ENCODE measurements around the gene DCTN3. TPM values are rescaled to one million over a fixed set of nuclear protein-coding genes. Genes with fewer than 3 reads are reported as not detected.

Gene DCTN3
- total RNA-seq, 1 donor: 84.0 TPM

DNA sequence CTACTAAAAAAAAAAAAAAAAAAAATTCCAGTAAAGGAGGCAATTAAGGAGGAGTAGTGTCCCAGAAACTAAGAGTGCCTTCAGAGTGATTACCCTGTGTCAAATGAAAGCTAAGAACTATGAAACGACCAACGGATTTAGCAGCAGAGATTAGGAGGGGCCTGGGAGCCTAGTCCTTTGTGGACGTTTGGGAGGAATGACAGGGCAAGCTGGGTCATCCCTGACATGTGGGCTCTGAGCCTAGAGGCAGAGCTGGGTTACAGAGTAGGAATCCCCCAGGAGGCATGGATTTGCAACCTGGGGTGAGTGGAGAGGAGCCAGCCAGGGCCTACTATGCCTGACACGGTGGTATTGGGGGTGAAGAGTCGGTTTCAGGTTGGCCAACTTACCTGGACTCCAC, 12.9 kb upstream of the DCTN3 start:
- TF ChIP-seq, protein P1, sequence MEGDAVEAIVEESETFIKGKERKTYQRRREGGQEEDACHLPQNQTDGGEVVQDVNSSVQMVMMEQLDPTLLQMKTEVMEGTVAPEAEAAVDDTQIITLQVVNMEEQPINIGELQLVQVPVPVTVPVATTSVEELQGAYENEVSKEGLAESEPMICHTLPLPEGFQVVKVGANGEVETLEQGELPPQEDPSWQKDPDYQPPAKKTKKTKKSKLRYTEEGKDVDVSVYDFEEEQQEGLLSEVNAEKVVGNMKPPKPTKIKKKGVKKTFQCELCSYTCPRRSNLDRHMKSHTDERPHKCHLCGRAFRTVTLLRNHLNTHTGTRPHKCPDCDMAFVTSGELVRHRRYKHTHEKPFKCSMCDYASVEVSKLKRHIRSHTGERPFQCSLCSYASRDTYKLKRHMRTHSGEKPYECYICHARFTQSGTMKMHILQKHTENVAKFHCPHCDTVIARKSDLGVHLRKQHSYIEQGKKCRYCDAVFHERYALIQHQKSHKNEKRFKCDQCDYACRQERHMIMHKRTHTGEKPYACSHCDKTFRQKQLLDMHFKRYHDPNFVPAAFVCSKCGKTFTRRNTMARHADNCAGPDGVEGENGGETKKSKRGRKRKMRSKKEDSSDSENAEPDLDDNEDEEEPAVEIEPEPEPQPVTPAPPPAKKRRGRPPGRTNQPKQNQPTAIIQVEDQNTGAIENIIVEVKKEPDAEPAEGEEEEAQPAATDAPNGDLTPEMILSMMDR (IDR thresholded peaks at IDR 0.05; ENCODE audit: extremely low read depth, low read depth, low read length): no peak
- Histone ChIP-seq H3K36me3 (ENCODE audit: insufficient read depth, low read length) (peaks cover 8% of the 10 kb centered on the region), H3K4me3 (ENCODE audit: insufficient read depth, low read length) (no peak overlapping the region), H3K27ac (ENCODE audit: low read depth, low read length) (no peak overlapping the region), H3K4me2 (ENCODE audit: insufficient read depth, low read length) (no peak overlapping the region), H3K79me2 (ENCODE audit: insufficient read depth, low read length) (peaks cover 23% of the 10 kb centered on the region), H4K20me1 (ENCODE audit: insufficient read depth, low read length) (peaks cover 19% of the 10 kb centered on the region), H2AFZ (ENCODE audit: low read length) (no peak overlapping the region), H3K4me1 (ENCODE audit: insufficient read depth, low read length) (peaks cover 19% of the 10 kb centered on the region), H3K9me3 (ENCODE audit: low read depth, low read length) (no peaks in the 10 kb centered on the region), H3K27me3 (ENCODE audit: insufficient read depth, low read length) (peaks cover 30% of the 10 kb centered on the region)
- peak; percentile 85 for DNase-seq (ENCODE audit: insufficient read length, low spot score, missing footprints)

DNA sequence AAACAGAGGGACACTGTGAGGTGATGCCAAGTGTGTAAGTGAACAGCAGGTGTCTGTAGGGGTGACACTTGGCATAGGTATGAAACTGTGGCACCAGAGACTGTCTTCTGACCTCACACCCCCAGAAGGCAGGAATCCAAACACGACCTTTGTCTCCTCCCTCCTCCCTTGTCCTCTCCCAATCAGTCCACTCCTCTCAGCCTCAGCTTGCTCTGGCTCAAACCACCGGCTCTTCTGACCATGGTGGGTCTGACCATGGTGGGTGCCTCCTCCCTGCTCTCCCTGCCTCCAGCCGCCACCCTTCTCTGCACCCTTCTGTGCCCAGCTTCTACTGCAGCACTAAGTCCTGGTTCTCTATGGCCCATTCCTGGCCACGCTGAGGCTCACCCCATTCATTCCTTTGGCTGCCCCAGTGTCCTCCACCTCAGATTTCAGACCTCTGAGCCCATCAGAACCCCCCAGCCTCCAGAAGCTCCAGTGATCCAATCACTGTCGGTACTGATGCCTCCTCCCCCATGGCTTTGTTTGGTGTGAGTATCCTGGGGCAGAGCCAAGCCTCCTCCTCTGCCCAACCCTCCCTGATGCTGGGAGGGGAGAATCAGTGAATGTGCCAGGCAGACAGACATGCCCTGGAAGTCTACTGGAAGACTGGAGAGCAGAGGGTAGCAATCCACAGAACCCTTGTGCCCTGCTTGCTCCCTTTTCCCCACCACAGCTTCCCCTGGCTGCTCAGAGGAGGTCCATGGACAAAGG, 10.3 kb upstream of the DCTN3 start:
- Histone ChIP-seq H3K27ac (ENCODE audit: low read depth, low read length) (no peak overlapping the region), H3K79me2 (ENCODE audit: insufficient read depth, low read length) (peaks cover 6% of the 10 kb centered on the region), H4K20me1 (ENCODE audit: insufficient read depth, low read length) (peaks cover 16% of the 10 kb centered on the region), H3K27me3 (ENCODE audit: insufficient read depth, low read length) (peaks cover 56% of the 10 kb centered on the region), H3K36me3 (ENCODE audit: insufficient read depth, low read length) (peaks cover 8% of the 10 kb centered on the region), H3K9me3 (ENCODE audit: low read depth, low read length) (no peaks in the 10 kb centered on the region), H3K4me1 (ENCODE audit: insufficient read depth, low read length) (peaks cover 5% of the 10 kb centered on the region), H2AFZ (ENCODE audit: low read length) (no peak overlapping the region), H3K4me2 (ENCODE audit: insufficient read depth, low read length) (no peak overlapping the region), H3K4me3 (ENCODE audit: insufficient read depth, low read length) (no peak overlapping the region)
- TF ChIP-seq, protein P1 (IDR thresholded peaks at IDR 0.05; ENCODE audit: extremely low read depth, low read depth, low read length): no peak
- DNase-seq (ENCODE audit: insufficient read length, low spot score, missing footprints): peak; percentile 88

DNA sequence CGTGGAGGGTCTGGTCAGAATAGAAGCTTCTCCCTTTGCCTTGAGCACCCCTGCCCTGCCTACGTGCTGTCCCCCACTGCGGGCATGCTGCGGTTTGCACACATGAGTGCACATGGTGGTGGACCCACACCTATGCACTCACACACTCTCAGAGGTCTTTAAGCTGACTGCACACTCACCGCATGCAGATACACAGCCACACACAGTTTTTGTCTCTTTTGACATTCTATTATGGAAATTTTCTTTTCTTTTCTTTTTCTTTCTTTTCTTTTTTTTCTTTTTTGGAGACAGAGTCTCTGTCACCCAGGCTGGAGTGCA, 9.2 kb upstream of the DCTN3 start:
- Histone ChIP-seq H3K4me1 (ENCODE audit: insufficient read depth, low read length) (peaks cover 4% of the 10 kb centered on the region), H3K9me3 (ENCODE audit: low read depth, low read length) (no peaks in the 10 kb centered on the region), H3K79me2 (ENCODE audit: insufficient read depth, low read length) (no peaks in the 10 kb centered on the region), H3K27me3 (ENCODE audit: insufficient read depth, low read length) (peaks cover 67% of the 10 kb centered on the region), H4K20me1 (ENCODE audit: insufficient read depth, low read length) (peaks cover 7% of the 10 kb centered on the region), H3K27ac (ENCODE audit: low read depth, low read length) (no peak overlapping the region), H2AFZ (ENCODE audit: low read length) (no peak overlapping the region), H3K4me3 (ENCODE audit: insufficient read depth, low read length) (no peak overlapping the region), H3K36me3 (ENCODE audit: insufficient read depth, low read length) (no peaks in the 10 kb centered on the region), H3K4me2 (ENCODE audit: insufficient read depth, low read length) (no peak overlapping the region)
- no peak for DNase-seq (ENCODE audit: insufficient read length, low spot score, missing footprints)
- TF ChIP-seq, protein P1 (IDR thresholded peaks at IDR 0.05; ENCODE audit: extremely low read depth, low read depth, low read length): no peak

DNA sequence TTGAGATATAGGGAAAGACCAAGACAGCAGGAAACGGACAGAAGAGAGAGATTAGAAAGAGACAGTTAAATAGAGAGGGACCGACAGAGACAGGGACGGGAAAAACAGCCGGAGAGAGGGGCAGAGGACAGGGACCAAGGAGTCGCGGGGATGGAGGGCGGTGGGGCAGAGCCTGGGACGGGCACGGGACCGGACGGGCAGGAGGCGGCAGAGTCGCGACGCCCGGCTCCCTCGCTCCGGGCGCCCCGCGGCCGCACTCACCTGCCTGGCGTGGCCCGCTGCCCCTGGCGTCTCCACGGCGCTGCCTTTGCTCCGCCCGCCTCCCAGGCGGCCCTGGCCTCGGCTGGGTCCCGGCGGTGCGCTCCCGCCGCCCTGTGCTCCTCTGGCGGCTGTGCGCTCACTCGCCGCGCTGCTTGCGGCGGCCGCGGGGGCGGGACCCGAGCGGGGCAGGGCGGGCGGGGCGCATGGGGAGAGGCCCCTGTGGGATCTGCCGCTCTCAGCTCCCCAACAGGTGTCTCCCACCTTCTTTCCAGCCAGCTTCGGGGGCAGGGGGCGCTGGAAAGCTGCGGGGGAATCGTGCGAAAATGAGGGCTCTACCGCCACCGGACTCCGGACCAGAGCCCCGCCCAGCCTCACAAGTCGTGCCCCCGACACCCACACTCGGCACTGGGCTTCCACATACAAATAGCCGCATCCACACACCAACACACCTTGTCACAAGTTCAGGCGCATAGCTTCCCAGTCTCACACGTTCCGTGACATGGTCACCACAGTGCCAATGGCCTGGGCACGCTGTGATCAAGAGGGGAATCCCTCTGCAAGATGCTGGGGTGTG, 8.6 kb upstream of the DCTN3 start, which contains the start of gene ARID3C:
Gene ARID3C (minus strand): TSS at position 411 of the 835 bp plus-strand sequence. CDS start 1,052 bp downstream, outside the sequence.
- H3K79me2 ChIP-seq (ENCODE audit: insufficient read depth, low read length): no peaks in the 10 kb centered on the region
- H4K20me1 ChIP-seq (ENCODE audit: insufficient read depth, low read length): peaks cover 7% of the 10 kb centered on the region
- TF ChIP-seq, protein P1 (IDR thresholded peaks at IDR 0.05; ENCODE audit: extremely low read depth, low read depth, low read length): no peak
- H3K27me3 ChIP-seq (ENCODE audit: insufficient read depth, low read length): peaks cover 73% of the 10 kb centered on the region
- H3K36me3 ChIP-seq (ENCODE audit: insufficient read depth, low read length): no peaks in the 10 kb centered on the region
- H3K4me1 ChIP-seq (ENCODE audit: insufficient read depth, low read length): peaks cover 4% of the 10 kb centered on the region
- peak within 1 kb of the TSS; percentile 37 for H3K4me3 ChIP-seq (ENCODE audit: insufficient read depth, low read length)
- no peak within 1 kb of the TSS for H2AFZ ChIP-seq (ENCODE audit: low read length)
- peak; percentile 89 for DNase-seq (ENCODE audit: insufficient read length, low spot score, missing footprints)
- H3K27ac ChIP-seq (ENCODE audit: low read depth, low read length): no peak within 1 kb of the TSS
- no peaks in the 10 kb centered on the region for H3K9me3 ChIP-seq (ENCODE audit: low read depth, low read length)
- H3K4me2 ChIP-seq (ENCODE audit: insufficient read depth, low read length): peak within 1 kb of the TSS; percentile 50
